Measurements from ENCODE around the gene PCBP3.

DNA sequence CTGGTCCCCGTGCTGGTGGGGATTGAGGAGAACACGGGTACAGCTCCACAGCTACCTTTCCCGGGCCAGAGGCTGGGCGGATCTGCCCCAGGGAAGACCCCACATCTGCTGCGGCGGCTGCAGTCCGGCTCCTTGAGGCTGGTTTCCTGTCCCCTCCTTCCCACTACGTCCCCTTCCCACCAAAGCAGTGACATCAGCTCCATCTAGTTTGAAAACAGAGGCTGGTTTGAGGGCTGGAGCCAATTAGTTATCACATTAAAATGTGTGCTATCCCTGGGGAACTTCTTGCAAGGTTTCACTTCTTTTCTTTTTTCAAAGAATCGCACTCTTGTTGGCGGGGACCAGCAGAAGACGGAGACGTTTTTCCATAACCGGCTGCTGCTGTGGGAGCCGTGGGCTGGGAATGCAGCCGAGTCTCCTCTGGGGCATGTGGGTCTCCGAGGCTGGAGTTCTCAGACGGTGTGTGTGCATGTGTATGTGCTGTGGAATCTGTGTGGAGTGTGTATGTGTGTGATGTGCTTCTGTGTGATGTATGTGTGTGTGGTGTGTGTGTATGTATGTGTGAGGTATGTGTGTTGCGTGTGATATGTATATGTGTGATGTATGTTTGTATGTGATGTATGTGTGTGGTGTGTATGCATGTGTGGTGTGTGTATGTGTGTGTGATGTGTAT lies 8.9 kb upstream of the PCBP3 start:
- TF ChIP-seq, protein P1, sequence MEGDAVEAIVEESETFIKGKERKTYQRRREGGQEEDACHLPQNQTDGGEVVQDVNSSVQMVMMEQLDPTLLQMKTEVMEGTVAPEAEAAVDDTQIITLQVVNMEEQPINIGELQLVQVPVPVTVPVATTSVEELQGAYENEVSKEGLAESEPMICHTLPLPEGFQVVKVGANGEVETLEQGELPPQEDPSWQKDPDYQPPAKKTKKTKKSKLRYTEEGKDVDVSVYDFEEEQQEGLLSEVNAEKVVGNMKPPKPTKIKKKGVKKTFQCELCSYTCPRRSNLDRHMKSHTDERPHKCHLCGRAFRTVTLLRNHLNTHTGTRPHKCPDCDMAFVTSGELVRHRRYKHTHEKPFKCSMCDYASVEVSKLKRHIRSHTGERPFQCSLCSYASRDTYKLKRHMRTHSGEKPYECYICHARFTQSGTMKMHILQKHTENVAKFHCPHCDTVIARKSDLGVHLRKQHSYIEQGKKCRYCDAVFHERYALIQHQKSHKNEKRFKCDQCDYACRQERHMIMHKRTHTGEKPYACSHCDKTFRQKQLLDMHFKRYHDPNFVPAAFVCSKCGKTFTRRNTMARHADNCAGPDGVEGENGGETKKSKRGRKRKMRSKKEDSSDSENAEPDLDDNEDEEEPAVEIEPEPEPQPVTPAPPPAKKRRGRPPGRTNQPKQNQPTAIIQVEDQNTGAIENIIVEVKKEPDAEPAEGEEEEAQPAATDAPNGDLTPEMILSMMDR (IDR thresholded peaks at IDR 0.05; ENCODE audit: borderline replicate concordance, extremely low read depth, low read length, poor library complexity, severe bottlenecking), result no peak
- no peak for TF ChIP-seq EZH2 (IDR thresholded peaks at IDR 0.05; ENCODE audit: borderline replicate concordance, low read depth, low read length, severe bottlenecking)
